Ramos (cell line): ENCODE data around the gene TBC1D7.

Experiments used
- in situ Hi-C: fragments of 300-500 bp; cut with MboI; formaldehyde crosslinking; loops from one replicate; pipeline ENCODE4 v1.14.3; 2022; ENCODE audit warnings: low sequenced_read_pairs; ENCODE audit not compliant: unreplicated experiment

The TBC1D7 gene

DNA sequence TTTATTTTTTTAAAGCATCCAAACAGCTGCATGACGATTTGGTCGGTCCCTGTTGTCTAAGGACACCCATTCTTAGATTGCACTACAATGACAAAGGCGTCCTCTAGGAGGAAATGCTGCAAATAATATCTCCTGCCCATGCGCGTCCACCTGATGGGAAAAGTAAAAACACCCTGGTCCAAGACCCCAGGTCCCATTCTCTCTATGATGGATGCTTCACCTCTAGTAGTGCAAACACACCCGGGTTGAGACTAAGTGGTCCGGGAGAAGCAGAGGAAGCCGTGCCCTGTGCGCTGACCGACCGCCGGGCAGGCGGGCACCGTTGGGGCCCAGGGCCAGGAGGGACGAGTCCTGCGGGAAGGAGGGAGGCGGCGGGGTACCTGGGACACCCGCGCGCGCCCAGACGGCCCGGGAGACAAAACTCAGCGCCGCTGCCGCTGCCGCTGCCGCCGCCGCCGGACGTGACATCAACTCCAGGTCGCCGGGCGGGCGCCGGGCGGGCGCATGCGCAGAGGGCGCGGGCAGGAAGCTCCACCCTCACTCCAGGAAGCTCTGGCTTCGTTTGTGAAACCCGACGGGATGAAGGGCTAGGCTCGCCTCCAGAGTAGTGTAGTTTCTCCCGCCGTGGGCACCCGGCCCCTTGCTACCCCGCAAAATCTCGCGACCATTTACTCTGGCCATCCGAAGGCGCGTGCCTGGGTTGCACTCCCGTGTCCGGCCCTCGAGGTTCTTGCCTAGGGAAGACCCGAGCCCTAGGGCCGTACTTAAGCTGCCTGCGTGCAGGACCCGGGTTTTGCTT lies at the start of gene TBC1D7:
TBC1D7 (minus strand) TSS at position 462 of the 799 bp plus-strand sequence. CDS start 1,639 bp downstream, outside the sequence.
- in situ Hi-C loops: no loop called here

DNA sequence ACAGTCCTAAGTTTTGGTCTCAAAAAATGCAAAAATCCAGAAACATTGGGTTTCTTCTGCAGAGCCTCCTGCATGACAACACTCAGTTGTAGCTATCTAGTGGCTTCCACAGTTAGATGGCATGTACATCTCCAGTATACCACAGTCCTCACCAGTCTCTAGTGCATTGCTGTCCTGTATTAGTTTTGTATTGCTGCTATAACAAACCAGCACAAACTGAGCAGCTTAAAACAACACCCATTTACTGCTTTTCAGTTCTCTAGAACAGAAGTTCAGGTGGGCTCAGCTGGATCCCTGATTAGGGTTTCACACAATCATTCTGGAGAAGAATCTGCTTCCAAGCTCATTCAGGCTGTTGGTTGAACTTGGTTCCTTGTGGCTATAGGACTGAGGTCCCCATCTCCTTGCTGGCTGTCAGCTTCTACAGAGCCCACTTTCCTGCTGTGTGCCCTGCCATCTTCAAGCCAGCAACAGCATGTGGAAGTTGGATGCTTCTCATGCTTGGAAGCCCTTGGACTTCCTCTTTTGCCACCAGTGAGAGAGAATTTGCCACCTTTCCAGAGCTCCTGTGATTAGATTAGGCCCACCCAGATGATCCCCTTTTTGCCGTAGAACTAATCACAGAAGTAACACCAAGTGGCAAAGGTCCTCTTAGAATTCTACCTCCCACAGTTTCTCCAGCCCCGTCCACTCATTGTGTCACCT lies 48.9 kb upstream of the TBC1D7 start:
- in situ Hi-C loops: no loop called here

DNA sequence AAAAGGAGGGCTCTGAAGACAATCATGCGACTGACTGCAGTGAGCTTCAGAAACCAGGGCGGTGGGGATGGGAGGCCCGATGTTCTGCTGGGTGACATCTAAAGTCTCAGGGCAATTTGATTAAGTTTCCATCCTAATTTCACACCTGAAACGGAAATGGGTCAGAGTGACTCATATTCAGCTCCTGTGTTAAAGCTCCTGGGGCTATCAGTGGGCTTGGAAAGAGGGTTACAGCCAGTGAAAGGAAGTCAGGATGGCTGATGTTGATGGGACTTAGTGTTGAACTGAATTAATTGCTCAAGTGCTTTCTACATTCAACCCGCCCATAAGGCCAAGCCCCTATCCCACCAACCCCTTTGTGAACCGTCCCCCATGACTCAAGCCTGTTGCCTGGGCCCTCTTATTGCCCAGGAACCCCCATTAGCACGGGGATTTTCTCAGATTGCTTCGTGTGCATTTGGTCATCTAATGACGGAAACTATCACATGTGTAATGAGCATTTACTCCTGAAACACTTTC lies 47.1 kb upstream of the TBC1D7 start:
- in situ Hi-C loops: no loop called here

DNA sequence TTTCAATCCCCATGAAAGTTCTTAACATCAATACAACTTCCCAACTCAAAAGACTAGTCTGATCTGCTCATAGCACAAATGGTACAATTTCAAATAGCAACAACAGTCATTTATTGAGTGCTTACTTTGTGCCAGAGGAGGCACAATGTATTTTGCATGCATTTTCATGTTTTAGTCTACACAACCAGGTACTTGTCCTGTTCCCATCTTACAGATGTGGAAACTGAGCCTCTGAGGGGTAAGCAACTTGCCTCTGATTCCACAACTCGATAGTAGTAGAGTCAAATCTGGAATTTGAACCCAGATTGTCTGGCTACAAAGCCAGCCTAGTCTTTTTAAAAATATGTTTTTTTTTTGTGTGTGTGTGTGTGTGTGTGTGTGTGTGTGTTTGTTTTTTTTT lies 45.6 kb upstream of the TBC1D7 start:
- in situ Hi-C loops: no loop called here

DNA sequence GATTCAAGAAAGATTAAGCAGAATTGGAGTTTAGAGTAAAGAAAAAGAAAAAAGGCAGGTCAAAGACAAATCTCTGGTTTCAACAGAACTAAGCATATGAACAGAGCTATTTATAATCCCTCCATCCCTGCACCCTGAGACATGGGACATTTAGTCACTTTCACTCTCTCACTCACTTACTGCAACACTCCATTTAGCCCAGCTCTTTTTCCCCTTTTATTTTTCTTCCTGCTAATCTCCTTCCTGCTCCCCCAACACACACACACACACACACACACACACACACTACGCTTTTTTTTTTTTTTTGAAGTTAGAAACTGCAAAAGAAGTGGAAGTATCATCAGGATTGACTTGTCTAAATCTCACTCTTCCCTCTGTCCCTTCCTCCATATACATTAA lies 45.1 kb upstream of the TBC1D7 start:
- in situ Hi-C loops: no loop called here

DNA sequence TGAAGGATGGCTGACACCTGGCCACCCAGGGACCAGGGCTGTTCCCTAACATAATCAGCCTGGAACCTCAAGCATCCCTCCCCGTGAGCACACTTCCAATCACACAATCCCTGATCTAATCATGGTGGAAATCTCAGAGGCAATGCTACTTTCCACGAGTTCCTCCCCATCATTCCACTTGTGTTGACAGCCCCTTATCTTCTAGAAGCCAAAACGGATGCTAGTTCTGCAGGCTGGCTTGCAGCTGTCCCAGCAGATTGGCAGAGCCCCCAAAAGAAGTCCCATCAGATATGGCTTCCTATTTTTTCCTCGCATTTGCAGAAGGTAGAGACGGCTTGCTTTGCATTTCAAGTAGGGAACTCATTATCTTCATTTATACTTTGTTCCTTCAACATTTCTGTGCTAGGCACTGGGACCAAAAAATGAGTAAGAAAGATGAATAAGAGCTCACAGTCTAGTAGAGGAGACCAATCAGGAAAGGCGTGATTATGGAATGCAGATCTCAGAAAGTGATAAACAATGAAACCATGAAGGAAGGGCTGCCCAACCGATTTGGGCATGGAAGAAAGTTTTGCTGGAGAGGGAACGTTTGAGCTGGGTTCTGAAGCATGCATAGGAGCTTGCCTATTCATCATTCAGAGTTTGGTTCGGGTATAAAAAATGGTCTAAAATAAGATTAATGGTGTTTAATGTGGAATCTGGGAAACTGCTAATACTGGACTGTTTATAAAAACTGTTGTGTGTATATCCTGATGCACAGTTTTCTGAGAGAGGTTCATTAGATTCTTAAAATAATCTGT lies 44.6 kb upstream of the TBC1D7 start:
- in situ Hi-C loops: no loop called here

DNA sequence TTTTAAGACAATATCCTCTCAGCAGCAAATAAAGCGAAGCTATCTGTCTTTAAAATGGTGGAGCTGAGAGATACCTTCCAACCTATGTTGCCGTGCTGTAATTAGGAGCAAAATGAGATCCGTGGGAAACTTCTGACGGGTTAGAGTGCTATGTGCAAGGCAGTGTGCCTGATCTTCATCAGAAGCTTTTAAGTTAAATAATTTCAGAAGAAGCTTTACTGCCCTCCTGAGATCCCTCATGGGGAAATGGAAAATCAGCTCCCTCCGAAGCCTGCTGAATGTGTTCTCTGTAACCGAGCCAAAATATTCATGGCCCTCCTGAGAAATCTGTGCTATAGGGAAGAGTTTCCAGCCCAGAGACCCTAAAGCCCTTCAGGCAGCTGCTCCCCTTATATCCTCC lies 43.7 kb upstream of the TBC1D7 start:
- in situ Hi-C loops: no loop called here

DNA sequence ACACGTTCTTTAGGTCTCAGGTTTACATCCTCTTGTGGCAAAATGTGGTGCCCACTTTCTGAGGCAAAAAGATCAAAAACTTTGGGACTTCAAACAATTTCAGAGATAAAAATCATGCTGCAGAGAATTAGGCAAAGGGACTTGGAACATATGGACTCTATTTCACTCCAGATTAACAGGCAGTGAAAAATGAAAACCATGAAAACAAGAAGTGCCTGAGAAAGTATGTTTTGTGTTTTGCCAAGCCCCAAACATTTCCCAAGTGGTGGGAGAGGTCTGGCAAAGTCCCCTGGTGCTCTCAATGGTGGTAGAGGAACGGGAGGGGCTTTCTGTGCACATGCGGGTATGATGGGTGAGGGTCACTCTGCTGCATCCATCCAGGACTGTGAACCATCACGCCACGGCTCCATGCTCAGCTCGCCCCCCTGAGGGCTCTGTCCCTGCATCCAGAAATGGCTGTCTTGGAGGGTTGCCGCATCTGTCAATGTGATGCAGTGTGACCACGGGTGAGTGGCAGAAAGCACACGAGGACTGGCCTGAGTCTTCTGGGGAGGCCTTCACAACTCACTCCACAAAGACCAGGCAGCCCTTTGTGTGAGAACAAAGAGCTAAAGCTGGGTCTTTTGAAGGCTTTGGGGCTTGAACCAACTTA lies 43.2 kb upstream of the TBC1D7 start:
- in situ Hi-C loops: no loop called here

DNA sequence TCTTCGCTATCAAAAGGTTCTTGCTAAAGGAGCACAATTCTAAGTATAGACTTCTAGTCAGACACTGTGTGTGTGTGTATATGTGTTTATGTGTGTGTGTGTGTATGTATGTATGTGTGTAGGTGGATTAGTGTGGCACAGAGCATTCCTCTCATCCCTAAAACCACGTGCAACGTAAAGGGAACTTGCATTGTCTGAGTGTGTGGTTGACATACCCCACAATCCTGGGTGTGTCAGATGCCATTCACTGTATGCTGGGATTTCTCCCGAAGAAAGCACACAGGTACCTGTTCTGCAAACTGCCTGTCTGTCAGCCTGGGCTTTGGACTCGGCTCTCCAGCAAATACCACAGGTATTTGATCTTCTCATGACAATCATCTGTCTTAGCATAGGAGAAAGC lies 42.3 kb upstream of the TBC1D7 start:
- in situ Hi-C loops: no loop called here

DNA sequence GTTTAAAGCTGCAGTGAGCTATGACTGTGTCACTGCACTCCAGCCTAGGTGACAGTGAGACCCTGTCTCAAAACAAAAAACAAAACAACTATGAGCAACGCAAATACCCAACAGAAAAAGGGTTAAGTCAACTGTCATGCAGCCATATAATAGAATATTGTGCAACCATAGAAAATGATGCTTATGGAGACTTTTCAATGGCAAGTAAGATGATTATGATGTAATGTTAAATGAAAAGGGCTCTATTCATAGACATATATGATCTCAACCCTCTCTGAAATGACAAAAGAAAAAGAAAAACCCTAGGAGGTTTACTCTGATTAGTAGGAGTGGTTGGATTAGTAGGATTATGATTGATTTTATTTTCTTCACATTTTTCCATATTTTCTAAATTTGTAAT lies 41.3 kb upstream of the TBC1D7 start:
- in situ Hi-C loops: no loop called here

DNA sequence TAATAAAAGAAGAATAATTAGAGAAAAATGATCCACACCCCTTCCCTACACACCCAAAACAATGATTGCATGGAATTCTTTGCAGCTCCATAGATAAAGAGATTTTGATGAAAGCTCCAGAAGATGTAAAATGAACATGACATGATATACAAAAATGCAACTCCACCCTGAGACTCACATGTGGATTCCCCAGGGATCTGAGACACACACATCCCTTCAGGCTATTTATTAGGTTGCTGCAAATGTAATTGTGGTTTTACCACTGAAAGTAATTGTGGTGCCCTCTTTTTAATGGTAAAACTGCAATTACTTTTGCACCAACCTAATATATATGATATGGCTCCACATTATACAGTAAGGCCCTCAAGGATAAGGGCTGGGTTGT lies 40.4 kb upstream of the TBC1D7 start:
- in situ Hi-C loops: no loop called here

DNA sequence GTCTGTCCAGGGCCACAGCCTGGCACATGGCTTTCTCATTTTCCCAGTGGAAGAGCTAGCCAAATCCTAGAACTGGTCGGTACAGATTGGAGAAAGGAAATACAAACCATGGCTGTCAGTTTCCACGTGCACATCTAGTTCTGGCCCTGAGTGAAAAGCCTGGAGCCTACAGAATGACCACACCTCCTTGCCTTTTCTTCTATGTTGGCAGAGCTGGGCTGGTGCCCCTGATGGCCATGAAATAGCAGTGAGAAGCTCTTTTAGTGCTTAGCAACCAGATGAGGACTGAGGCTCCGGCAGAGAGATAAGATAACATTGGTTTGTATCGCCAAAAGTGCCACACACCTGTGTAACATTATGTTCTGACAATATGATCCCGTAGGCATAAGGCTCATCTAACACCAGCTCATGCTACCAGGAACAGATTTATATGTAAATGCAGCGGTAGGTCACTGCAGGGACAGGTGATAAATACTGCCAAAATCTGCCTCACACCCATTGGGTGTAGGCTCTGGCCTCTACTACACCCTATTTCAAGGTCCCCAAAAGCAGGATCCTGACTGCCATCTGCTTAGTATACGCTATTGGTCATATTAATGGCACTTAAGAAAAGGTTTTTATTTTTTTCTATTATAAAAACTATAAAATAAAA lies 39.9 kb upstream of the TBC1D7 start:
- in situ Hi-C loops: no loop called here

DNA sequence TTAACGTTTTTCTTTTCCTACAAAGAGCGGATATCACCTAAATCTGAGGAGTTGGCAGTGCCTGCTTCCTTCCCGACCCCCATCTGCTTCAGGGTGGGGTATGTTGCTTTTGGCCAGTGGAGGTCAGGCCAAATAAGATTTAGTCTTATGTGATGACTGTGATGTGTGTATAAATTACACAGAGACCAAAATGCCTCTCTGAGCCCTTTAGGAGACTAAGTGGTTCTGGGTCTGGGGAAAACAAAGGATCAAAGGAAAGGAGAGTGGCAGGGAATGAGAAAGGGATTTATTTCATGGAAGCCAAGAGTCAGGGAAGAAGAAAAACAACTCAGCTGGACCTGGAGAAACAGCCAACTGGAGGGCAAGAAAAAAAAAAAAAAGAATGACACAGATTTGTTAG lies 39.1 kb upstream of the TBC1D7 start:
- in situ Hi-C loops: no loop called here

DNA sequence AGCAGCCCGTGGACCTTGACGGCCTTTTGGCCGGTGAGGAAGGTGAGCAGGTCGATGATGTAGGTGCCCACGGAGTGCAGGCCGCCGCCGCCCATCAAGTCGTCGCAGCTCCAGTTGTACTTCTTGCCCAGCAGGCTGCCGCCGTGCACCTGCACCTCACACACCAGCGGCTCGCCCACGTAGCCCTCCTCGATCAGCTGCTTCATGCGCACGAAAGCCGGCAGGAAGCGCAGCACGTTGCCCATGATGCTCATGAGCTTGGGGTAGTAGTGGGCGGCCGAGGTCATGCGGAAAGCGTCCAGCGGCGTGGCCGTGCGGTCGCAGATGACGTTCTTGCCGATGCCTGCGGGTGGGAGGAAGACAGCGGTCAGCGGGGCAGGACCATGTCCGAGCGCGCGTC lies 37.0 kb upstream of the TBC1D7 start:
- in situ Hi-C loops: no loop called here

DNA sequence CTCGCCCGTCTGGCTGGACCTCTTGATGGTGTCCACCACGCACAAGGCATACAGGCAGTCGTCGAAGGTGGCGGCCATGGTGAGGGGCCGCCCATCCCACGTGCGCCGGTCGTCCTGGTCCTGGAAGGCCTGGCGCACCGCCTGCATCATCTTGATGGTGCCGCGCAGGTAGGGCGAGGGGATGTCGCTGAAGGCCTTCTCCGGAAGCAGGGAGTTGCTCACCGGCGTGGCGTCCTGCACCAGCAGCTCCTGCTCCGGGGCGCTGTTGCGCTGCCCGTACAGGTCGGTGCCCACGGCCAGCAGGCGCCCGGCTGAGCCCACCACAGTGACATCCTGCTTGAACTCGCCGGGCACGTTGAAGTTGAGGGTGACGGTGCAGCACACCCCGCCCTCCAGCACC lies 36.5 kb upstream of the TBC1D7 start:
- in situ Hi-C loops: no loop called here

DNA sequence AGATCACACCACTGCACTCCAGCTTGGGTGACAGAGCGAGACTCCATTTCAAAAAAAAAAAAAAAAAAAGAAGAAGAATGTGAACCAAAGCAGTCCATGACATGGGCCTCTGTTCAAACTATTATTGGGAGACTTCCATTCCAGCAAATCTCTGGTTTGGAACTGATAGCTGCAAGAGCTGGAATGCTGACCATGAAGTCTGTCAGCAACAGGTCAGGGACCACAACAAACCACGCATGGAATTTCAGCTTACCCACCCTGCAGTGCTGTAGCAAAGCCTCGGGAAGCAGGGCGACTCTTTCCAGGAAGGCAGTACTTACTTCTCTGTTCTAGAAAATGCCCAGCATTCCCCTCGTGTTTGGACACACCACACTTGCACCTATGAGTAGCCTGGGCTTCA lies 34.1 kb upstream of the TBC1D7 start:
- in situ Hi-C loops: no loop called here

DNA sequence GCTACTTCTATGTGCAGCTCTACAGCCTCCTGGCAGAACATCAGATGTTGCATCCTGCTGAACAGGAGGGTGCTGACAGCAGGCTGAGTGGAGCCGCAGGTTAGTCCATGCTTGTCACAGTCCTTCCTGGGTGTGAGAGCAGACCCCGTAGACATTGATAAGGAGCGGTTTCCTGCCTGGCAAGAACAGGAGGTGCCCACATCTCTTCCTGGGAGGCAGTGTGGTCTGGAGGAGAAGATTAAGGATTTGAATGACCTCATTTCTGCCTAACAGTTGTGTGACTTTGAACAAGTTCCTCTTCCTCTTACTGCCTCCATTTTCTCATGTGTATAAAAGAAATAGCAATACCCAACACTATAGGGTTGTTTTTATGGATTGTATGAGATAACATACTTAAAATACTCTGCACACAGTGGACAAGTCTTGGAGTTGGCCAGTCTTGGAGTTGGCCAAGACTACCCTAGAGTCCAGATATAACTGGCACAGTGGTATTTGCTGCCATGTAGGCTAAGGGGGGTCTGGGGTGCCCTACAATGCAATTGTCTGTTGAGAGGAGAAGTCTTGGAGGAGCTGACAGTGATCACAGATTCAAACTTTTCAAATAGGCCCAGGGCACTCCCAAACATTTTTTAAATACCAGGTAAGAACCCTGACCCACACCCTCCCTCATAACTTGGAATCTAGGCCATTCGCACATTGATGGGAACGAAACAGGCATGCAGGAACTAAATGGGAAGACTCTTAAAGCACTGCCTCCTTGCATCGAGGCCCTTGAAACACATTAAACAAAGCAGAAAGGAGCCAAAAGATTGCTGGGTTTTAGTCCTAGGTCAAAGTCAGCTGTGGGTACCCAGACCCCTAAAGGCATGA lies 32.6 kb upstream of the TBC1D7 start:
- in situ Hi-C loops: no loop called here

DNA sequence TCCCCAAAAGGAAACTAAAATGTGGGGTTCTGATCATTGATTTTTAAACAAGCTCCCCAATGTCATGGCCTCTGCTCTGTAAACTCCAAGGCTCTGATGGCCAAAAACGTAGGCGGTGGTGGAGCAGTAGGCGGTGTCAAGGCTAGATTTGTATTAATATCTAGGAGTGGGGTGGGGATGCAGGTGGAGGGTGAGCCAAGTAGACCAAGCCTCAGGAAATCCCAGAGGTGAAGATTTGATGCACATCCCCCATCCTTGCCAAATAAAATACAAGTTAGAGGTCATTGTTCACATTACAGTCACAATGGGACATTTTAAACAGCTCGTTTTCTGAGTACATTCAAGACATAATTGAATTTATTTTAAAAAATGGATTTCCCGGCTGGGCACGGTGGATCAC lies 30.9 kb upstream of the TBC1D7 start:
- in situ Hi-C loops: no loop called here

DNA sequence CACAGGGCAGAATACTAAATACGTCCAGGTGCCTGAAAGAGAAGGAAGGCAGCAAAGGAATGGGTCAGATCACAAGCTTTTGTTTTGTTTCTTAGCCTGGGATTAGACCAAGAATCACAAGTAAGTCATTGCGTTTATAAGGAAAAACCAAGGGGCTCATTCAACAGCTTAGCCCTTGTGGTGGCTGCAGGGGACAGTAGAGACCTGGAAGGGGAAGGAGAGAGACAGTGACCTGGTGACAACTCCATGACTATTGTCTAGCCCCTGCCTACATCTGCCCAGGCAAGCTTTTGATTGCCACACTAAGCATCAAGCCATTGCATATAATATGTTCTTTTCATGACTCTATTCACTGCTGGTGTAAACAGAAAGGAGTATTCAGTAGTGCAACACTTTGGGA lies 30.2 kb upstream of the TBC1D7 start:
- in situ Hi-C loops: no loop called here
